Dedifferentiated amniotic fluid mesenchymal stem cell (primary cell): Measurements from ENCODE around the gene COL25A1.
"Not testable (repeated sequence)": the region's sequence is repeated elsewhere in the genome, so short reads cannot be mapped to it uniquely, and the experiment has no call there.

ENCODE experiments used
- DNase-seq: peaks from one replicate; pipeline ENCODE4 v3.0.0-alpha.2; 2016; ENCODE audit errors: extremely low spot score

The COL25A1 gene

DNA sequence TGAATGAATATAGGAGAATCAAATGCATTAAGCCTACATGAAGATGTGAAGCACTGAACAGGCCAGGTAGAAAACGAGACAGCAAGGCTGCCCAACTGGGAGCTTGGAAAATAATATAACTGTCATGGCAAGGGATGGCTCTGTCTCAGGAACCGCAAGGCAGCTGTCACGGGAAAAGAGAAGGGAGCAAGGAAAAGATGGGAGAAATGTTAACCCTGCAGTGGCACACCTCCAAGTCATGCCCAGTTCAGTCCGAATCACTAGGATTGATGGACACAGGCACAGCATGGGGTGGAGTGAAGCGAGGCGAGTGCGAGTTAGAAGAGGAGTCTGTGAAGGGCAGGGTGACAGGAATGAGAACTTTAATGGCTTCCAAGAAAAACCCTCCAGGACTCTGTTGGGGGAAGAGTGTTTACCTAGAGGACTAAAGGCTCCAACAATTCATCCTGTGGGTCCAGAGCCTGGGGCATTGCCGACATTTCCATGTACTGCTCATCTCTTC is 395.5 kb downstream of the COL25A1 start:
- no peak for DNase-seq

DNA sequence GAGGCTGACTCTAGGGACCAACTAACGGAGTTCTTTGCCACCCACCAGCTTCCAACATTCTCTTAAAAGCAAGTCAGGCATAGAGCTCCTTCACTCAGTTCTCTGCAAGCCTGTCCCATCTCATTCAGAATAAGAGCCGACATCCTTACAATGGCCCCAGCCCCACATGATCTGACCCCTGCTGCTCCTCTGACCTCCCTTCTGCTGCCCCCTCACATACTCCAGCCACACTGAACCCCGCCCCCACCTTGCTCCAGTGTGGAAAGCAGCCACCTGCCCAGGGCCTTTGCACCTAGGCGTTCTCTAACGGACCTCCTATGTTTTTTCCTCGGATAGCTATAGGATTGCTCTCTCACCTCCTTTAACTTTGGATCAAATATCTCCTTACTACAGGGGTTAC is 396.5 kb downstream of the COL25A1 start:
- DNase-seq: no peak

DNA sequence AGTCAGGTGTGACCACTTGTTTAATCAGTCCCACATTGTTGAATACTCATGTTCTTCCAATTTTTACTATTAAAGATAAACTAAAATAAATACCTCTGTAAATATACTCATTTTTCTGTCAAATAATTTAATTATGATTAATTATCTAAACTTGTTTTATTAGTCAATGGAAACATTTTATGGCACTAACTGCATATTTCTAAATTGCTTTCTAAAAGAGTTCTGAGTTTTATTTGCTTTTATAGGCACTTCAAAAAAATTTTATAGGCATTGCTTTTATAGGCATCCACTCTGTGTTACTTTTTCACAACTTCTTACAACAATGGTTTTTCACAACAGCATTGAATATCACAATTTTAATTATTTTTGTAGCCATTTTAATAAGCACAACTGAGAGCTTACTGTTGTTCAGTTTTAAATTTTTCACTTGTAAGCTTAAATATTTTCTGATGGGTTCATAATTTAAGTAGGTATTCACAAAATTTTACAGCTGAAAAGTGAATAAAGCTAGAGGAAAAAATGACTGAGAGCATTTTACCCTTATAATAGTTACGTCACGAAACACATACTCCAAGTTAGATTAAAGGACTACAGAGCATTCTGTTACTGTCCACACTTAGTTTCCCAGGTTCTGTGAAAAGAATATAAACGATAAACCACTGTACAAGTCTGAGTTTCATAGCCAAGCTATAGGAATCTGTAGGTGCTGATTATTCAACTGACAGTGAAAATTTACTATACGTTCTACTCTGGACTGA is 398.8 kb downstream of the COL25A1 start:
- DNase-seq: no peak

DNA sequence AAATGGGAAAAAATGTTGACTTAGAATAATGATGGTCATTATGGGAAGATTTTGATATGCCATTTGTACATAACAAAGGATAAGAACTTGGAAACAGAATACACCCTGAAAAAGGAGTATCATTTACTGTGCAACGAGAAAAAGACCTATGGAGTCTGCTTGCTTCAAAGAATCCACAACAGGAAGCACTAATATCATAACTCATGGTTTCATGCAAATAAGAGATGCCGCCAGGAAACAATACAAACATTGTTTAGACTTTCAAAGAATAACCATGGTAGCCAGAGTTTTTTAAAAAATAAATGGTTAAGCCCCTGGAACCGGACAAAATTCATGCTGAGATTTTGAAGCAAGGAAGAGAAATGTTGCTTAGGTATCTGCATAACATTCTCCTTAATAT is 399.7 kb downstream of the COL25A1 start:
- no peak for DNase-seq

DNA sequence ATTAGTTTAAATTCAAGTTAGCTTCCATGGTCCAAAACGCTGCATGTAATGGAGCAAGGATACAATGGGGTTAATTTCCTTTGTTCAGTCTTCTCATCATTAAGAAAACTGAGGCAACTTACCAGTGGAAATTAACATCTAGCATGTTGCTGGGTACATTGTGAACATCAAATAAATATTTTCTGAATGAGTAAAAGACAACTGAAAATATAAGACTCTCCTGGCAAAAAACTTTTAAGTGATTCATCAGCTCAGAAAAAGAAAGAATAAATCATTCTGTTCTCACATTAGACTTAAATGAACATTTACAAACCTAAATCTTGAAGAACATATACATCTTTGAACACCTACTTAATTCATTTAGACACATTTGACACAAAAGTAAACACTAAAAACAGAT is 401.2 kb downstream of the COL25A1 start:
- no peak for DNase-seq

DNA sequence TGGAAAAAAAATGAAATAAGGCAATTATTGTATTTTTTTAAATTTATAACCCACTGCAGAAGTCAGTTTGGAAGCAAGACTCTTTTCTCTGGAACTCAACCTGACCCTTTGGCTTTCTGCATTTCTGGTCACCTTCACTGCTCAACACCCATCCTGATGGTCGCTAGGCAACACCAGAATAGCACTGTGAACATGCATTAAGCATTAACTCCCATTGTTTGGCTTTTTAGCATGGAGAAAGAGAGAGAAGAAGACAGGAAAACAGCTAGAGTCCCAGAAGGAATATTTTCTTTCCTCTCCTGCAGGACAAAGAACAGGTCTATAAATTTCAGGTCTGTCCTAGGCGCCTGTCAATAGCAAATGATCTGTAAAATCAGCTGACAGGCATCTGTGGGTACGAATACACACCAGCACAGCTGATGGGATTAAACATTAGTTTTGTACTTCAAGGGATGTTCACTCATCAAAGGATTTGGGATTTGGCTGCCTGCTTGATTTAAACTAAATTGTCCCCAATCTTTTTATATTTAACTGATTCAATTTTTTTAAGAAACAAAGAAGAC is 402.4 kb downstream of the COL25A1 start:
- no peak for DNase-seq

DNA sequence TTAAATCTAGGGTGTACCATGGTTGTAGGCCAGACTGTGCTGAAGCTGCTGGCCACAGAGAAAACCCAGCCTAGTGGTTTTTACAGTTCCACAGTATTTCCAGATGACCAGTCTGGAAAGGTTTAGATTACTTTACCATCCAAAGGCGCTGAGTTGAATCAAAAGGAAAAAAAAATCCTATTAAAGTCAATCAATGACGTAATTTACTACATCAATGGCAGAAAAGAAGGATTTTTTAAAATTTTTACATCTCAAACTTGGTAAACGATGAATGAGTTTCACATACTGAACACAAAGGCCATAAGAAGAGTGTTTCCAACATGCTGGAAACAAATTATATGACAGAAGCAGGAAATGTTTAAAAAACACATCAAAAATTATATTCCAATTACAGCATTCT is 409.0 kb downstream of the COL25A1 start:
- DNase-seq: no peak

DNA sequence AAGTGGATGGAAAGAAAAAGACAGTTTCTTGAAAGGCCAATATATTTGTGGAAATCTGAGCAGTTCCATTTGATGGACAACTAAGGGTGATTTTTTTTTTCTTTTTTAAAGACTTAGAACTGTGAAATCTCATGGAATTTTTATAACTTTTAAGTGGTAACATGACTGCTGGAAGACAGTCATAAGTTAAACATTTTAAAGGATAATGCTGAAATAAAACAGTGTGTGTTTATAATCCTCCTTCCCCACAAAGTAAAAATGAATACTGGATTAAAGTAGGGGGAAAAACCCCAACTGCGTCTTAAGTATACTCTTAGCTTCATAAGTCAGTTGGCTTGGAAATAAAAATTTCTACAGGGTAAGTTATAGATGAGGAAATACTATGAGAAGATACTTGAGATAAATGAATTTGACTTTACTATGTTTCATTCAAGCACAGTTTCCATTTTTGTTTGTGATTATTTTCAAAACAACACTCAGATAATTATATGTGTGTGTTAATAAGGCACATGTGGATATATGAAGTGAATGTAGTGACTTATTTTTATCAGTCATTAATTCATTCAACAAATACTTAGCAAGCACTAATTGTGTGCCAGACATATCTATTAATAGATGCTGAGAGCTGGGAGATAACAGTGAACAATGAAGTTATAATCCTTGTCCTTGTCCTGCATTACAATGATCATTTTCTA is 410.4 kb downstream of the COL25A1 start:
- DNase-seq: no peak

DNA sequence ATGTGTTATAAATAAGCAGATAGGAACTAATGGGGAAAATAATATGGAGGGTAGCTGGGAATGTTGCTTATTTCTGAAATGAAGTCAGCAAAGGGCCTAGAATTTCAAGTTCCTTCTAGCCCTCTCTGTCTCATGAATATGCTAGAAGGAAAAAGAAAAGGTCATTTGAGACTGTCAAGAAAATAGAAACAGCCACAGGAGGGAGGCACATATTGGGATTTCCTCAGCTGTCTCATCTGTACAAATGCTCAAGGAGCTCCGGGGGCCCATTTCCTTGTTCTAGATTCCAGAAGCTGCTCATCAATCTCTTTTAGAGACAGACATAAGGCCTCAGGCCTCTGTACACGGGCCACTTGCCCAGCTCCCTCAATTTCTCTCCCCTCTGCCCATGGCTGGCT is 412.0 kb downstream of the COL25A1 start:
- DNase-seq: no peak

DNA sequence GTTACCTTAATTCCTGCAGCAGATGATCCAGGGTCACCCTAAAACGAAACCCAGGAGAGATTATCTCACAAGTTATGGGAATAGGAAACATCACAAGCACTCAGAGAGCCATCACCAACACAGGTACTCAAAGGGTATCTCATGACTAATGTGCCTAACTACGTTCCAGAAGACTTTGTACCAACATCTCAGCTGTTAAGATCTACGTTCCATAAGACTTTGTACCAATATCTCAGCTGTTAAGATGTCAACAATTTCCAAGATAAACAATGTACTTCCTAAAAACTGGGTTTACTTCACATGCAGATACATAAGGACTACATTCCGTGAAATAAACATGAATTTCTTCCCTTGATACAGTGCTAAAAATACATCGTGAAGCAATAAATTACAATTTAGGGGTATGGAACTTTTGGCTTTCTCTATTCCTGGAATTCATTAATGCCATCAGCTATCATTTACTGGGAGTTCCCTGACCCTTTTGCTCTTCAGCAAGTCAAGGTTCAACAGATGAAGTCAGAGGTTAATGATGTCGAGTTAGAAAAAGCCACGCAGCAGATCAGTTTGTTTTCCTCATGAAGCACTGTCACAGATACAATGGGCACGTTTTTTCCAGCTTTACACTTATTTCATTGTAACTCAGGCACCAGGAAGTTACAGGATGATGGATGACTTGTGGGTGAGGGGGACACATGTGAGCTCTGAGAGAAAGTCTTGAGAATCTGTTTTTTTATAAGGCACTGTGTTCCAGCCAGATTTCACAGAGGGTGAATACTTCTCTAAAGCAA is 412.6 kb downstream of the COL25A1 start:
- DNase-seq: no peak

DNA sequence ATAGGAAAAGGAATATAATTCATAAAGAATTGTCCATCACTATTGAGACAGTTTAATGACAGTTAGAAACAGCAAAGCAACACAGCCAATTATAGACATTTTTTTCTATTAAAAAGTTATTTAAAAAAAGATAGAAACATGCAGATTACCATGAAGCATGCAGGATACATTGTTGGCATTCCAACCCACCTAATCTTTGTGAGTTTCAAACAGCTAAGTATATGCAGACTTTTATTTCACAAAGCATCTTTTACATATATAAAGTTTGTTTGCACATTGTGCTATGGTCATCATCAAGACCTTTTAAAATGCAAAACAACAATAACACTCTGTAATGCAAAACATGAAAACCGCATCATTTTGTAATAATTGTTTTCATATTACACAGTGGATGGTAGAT is 413.7 kb downstream of the COL25A1 start:
- DNase-seq: no peak

DNA sequence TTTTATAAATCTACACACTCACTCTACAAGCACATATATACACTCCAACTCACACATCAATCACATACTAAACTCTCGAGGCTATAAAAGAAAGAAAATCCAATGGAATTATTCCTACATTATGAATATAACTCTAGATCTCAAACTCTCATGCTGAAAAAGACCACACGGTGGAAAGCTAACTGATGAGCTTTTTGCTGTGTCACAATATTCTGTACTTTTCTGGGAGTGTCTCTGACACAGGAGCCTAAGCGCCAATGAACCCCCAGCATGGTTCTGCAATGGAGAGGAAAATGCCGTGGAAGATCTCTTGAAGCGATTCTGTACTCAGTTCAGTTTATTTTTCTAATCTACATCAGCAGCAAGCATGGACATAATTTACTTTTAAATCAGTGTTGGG is 415.4 kb downstream of the COL25A1 start:
- no peak for DNase-seq

DNA sequence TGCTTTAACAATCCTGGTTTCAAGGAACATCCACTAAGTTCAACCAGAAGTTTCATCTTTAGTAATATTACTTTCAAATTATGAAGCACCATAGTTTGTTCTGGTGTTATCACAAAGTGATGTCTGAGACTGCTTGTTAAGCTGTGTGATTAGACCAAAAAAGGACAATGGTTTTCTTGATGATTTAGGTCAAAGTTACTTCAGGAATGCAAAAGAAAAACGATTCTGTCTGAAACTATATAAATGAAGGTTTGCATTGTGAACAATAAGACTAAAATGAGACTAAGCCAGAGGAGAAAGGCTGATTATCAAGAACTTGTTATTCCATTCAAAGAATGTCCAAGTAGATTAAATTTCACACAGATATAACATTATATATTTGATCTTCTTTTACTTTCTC is 417.2 kb downstream of the COL25A1 start:
- peak; percentile 16 for DNase-seq

DNA sequence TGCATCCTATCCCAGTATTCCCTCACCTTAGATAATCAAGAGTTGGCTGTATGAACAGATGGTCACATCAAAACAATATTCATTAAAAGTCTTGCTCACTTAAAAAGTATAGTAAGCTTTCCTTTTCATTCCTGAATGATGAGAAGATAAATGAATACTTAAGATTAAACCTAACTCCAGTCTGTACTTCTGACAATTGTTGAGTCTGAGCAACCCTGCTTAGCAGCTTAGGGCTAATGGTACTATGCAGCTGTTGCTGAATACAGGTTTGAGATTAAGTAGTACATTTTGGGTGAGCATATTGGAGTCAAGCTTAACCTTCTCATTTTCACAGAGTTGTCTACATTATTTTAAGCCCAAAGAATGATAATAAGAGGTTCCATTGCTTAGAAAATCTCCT is 417.9 kb downstream of the COL25A1 start:
- no peak for DNase-seq

DNA sequence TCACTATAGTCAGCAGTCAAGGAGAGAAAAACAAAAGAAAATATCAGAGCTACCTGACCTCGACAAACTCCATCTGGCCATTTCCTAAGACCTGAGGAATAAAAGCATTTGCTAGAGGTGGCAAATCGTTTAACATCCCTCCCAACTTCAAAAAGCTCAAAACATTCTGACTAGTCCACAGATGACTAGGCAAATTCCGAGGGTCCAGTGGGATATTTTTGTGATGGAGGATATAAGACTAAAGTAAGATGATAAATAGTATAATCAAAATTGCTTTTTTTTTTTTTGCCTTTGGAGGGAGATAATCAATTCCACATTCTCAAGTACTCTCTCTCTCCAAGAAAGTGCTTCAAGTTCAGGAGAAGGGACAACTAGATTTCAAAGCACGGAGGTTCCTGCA is 420.5 kb downstream of the COL25A1 start:
- DNase-seq: no peak

DNA sequence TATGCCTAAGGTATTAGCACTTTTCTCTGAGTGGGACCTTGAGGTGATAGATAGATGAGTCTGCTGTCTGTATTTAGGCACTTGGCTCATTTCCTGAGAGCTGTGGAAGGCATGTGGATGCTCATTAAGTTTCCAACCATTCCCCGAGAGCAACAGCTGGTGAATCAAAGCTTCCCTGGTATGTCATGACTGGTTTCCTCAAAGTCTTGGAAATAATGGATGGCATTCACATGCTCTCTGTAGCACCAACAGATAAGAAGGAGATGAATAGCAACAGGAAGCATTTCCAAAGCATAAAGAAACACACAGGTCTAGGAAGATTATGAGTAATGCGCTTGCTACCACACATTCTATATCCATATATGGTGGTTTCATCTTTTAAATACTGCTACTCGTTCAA is 421.3 kb downstream of the COL25A1 start:
- DNase-seq: no peak

DNA sequence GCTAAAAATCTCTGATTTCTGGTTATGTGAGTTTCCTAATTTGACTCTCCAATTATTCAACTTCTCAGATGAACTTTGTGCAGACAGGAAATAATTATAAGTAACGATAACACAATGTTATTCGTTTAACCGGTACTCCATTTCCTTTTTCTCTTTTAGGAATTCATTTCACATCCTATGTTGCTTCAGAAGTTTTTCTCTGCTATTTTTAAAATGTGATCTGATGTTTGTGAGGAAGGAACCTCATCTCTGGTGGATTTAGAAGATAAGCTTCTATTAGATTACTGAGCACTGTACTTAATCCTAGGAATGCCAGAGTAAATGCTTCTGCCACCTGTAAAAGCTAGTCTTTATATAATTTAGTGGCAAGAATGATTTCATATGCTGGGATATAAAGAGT is 423.7 kb downstream of the COL25A1 start:
- DNase-seq: no peak

DNA sequence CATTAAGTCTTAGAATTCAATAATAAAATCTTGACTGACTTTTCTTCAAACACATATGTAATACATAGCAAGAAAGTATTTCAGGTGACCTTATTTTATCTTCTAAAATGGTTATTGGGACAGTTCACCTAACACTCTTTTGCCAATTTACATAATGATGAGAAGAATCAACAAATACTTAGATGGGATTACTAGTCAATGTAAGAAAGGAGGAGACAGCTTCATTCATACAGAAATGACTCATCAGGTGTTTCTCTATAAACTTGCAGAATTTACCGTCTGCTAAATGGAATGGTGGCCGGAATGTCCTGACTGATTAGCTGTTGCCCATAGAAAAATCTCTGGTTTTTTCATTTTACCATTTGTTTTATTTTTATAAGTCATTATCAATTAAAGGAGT is 424.6 kb downstream of the COL25A1 start:
- no peak for DNase-seq

DNA sequence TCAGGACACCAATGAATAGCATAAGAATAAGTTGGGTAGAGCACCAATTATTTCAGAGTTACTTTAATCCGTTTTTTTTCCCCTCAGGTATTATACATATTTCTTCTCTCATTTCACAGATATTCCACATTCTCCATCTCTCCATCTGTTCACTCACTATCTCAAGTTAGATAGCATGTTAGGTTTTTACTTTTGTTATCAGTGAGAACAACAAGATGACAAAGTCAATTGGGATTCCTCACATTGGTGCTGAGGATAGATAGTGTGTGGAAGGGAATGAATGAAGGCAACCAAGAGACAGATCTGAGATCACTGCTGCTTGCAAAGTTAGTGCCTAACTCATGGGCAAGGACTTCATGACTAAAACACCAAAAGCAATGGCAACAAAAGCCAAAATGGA is 427.7 kb downstream of the COL25A1 start:
- DNase-seq: no peak

DNA sequence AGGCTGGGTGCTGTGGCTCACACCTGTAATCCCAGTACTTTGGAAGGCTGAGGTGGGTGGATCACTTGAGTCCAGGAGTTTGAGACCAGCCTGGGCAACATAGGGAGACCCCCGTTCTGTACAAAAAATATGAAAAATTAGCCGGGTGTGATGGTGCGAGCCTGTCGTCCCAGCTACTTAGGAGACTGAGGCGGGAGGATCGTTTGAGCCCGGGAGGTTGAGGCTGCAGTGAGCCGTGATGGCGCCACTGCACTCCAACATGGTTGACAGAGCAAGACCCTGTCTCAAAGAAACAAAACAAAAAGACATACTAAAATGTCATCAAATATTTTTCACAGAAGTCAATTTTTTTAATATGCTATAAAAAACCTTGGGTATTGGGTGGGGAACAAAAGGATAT is 432.5 kb downstream of the COL25A1 start:
- not testable (repeated sequence) for DNase-seq

DNA sequence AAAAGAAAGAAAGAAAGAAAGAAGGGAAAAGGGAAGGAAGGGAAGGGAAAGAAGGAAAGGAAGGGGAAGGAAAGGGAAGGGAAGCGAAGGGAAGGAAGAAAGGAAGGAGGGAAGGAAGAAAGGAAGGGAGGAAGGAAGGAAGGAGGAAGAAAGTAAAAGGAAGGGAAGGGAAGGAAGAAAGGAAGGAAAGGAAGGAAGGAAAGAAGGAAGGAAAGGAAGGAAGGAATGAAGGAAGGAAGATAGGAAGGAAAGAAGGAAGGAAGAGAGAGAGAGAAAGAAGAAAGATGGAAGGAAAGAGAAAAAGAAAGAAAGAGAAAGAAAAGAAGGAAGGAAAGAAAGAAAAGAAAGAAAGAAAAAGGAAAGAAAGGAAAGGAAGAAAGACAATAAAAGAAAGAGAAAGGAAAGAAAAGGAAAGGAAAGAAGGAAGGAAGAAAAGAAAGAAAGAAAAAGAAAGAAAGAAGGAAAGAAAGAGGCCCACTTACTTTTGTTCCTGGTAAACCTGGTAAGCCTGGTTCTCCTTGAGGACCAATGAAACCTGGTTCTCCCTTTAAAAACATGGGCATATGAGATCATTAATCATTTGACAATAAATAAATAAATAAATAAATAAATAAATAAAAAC is 433.7 kb downstream of the COL25A1 start:
- DNase-seq: no peak

DNA sequence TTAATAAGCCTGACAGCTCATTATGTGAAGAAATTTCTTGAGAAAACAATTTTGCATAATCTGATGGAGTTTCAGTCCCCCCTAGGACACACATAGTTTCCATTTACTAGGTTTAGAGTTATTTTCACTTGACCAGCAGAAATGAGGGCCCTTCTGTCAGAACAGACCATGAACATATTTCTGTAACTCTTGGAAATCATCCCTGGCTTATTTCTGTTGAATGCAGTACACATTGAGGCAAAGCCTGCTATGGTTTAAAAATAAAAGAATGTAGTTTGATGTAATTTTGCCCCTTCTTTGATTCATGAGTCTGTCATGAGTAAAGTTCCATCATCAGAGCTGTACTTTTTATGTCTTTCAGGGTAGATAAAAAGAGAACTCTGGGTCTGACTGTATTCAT is 435.0 kb downstream of the COL25A1 start:
- DNase-seq: no peak
